A673 (cell line): ENCODE measurements around the gene BBS1.

ENCODE experiments used
- CTCF ChIP-seq: fragments of 300-800, 200-600 bp; sonication (generic); conservative IDR thresholded peaks from 2 replicates; pipeline ENCODE4 v1.5.1; 2017; ENCODE audit warnings: low read depth, mild to moderate bottlenecking, antibody characterized with exemption, low read length, moderate library complexity, mixed read lengths
- EZH2 ChIP-seq: fragments of 200-600 bp; sonication (generic); IDR thresholded peaks from 2 replicates; pipeline ENCODE4 v1.6.1; 2017; ENCODE audit warnings: borderline replicate concordance, low read depth, mild to moderate bottlenecking, mixed read lengths, antibody characterized with exemption, low read length; ENCODE audit not compliant: poor library complexity, severe bottlenecking

GRCh38 chr11:66554602-66555001 is 44.2 kb downstream of the BBS1 start:
- TF ChIP-seq CTCF = no peak
- no peak for TF ChIP-seq EZH2
